ENCODE measurements around the gene SDHC.

SDHC gene, protein sequence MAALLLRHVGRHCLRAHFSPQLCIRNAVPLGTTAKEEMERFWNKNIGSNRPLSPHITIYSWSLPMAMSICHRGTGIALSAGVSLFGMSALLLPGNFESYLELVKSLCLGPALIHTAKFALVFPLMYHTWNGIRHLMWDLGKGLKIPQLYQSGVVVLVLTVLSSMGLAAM

DNA sequence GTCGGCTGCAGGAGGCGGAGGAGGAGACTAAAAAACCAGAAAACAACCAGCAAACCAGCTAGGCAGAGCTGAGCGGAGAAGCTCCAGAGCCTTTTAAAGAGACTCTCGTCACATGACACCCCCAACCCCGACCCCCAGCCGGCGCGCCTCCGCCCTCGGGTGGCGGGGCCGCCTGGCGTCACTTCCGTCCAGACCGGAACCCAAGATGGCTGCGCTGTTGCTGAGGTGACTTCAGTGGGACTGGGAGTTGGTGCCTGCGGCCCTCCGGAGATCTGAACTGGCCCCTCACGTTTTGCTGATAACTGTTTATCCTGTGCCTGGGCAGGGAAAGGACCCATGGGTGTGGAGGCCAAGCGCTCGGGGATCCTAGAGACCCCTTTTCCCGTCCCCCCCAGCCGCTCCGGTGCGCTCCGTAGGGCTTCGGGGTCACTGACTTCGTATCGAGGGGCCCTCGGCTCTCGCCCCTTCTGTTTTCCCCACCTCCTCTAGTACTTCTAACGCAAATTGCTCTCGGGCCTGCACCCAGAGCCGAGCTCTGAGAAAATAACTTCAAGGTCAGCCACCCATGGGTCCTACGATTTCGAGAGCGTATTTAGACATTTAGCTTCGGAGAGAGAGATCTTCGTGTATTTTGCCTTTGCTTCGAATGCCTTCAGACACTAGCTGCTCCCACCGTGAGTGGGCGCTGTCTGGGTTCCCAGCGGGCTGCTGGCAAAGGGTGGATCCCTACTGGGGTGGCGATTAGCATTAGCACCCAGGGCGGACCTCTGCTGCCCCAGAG lies at the start of gene SDHC:
SDHC (plus strand) TSS at position 181 of the 781 bp plus-strand sequence; CDS start at position 206, 25 bp downstream.
- H3K36me3 ChIP-seq = peaks cover 7% of the 10 kb centered on the region
- peak within 1 kb of the TSS; percentile 90 for H3K4me3 ChIP-seq (ENCODE audit: low read depth, low read length)
- H3K27me3 ChIP-seq (ENCODE audit: insufficient read depth, low read depth, severe bottlenecking) = no peaks in the 10 kb centered on the region
- H3K27ac ChIP-seq = peak within 1 kb of the TSS; percentile 93
- H3K9me3 ChIP-seq (ENCODE audit: severe bottlenecking) = no peaks in the 10 kb centered on the region
- peak; percentile 96 for DNase-seq
- TF ChIP-seq, protein P1, sequence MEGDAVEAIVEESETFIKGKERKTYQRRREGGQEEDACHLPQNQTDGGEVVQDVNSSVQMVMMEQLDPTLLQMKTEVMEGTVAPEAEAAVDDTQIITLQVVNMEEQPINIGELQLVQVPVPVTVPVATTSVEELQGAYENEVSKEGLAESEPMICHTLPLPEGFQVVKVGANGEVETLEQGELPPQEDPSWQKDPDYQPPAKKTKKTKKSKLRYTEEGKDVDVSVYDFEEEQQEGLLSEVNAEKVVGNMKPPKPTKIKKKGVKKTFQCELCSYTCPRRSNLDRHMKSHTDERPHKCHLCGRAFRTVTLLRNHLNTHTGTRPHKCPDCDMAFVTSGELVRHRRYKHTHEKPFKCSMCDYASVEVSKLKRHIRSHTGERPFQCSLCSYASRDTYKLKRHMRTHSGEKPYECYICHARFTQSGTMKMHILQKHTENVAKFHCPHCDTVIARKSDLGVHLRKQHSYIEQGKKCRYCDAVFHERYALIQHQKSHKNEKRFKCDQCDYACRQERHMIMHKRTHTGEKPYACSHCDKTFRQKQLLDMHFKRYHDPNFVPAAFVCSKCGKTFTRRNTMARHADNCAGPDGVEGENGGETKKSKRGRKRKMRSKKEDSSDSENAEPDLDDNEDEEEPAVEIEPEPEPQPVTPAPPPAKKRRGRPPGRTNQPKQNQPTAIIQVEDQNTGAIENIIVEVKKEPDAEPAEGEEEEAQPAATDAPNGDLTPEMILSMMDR (IDR thresholded peaks at IDR 0.05; ENCODE audit: low read depth, low read length) = peak; percentile 90

DNA sequence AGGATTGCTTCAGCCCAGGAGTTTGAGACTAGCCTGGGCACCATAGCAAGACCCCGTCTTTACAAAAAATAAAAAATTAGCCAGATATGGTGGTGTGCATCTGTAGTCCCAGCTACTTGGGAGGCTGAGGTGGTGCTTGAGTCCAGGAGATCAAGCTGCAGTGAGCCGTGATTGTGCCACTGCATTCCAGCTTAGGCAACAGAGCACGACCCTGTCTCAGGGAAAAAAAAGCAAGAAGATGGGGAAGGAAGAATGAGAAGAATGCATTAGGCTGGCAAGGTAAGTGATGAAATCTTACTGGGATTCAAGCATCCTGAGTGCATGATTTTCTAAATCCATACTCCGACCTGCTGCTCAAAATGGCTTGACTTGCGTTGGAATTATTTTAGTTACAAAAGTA lies 48.9 kb upstream of the SDHC start:
- TF ChIP-seq, protein P1 (IDR thresholded peaks at IDR 0.05; ENCODE audit: low read depth, low read length) = no peak
- Histone ChIP-seq H3K27ac (no peak overlapping the region), H3K36me3 (no peaks in the 10 kb centered on the region), H3K9me3 (ENCODE audit: severe bottlenecking) (peaks cover 7% of the 10 kb centered on the region), H3K4me3 (ENCODE audit: low read depth, low read length) (no peak overlapping the region), H3K27me3 (ENCODE audit: insufficient read depth, low read depth, severe bottlenecking) (peaks cover 95% of the 10 kb centered on the region)
- no peak for DNase-seq

DNA sequence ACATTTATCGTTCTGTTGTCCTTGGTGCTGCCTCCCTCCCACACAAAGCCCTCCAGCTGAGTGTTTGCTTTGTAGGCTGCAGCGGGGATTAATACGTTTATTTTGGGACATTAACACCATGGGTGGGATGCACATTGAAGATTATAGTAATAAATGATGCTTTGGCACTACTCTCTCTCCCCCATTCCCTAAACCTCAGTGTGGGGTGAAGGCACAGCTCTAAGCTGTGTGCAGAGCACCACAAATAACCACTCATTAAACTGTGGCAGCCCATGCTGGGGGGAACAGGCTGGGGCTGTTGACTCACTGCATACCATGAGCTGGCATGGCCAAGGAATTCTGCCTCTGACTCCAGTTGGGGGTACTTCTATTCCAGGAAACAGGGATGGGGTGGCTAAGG lies 48.0 kb upstream of the SDHC start:
- H3K9me3 ChIP-seq (ENCODE audit: severe bottlenecking) = peaks cover 7% of the 10 kb centered on the region
- TF ChIP-seq, protein P1 (IDR thresholded peaks at IDR 0.05; ENCODE audit: low read depth, low read length) = no peak
- no peak for DNase-seq

DNA sequence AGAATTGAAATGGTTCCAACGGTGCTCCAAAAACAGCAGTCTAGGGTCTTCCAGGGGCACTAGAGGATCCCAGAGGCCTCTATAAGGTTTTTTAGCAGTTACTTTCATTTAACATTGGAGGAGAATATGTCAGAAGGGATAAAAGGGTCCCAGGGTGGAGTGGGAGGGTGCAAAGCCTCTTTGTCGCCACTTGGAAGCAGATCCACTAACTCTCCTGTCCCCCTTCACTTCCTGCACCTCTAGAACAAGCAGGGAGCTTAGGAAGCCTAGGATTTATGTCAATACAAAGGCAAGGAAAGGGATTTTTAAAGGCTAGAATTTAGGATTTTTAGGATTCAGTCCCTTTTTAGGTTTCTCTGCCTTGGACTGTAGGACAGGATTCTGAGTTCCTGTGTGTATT lies 47.3 kb upstream of the SDHC start:
- Histone ChIP-seq H3K4me3 (ENCODE audit: low read depth, low read length) (no peak overlapping the region), H3K36me3 (no peaks in the 10 kb centered on the region), H3K27me3 (ENCODE audit: insufficient read depth, low read depth, severe bottlenecking) (peaks cover 94% of the 10 kb centered on the region), H3K27ac (no peak overlapping the region), H3K9me3 (ENCODE audit: severe bottlenecking) (peaks cover 7% of the 10 kb centered on the region)
- no peak for DNase-seq
- TF ChIP-seq, protein P1 (IDR thresholded peaks at IDR 0.05; ENCODE audit: low read depth, low read length) = no peak

More for the DNA sequence above, 48.0 kb upstream of the SDHC start:
- H3K27me3 ChIP-seq (ENCODE audit: insufficient read depth, low read depth, severe bottlenecking) = peaks cover 94% of the 10 kb centered on the region
- H3K27ac ChIP-seq = no peak overlapping the region
- H3K36me3 ChIP-seq = no peaks in the 10 kb centered on the region
- H3K4me3 ChIP-seq (ENCODE audit: low read depth, low read length) = no peak overlapping the region

DNA sequence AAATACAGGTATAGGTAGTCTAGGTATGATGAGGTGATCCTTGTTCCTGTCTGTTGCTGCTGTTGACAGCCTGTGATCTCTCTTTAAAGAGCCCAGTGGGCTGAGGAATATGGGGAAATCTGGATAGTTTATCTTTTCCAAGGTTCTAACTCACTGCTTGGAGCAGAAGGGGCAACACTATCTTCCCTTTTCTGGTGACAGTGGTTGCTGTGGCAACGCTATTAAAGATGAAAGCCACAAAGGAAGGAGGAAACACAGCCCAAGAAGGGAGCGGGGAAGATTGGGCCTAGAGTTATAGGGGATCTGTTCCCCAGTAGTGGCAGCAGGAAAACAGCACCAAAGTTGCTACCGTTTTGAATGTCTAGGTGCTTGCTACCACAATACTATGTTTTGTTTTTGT lies 46.9 kb upstream of the SDHC start:
- peaks cover 94% of the 10 kb centered on the region for H3K27me3 ChIP-seq (ENCODE audit: insufficient read depth, low read depth, severe bottlenecking)
- no peak overlapping the region for H3K4me3 ChIP-seq (ENCODE audit: low read depth, low read length)
- TF ChIP-seq, protein P1 (IDR thresholded peaks at IDR 0.05; ENCODE audit: low read depth, low read length) = no peak
- H3K36me3 ChIP-seq = no peaks in the 10 kb centered on the region
- no peak for DNase-seq
- H3K9me3 ChIP-seq (ENCODE audit: severe bottlenecking) = peaks cover 7% of the 10 kb centered on the region
- H3K27ac ChIP-seq = no peak overlapping the region

All from WERI-Rb-1 (cell line).